ENCODE results near the gene CCNL2. TPM values are rescaled to one million over a fixed set of nuclear protein-coding genes. Genes with fewer than 3 reads are reported as not detected.

CCNL2 gene
- total and polyA plus RNA-seq, 2 experiments from 2014 or later: 115 to 146 TPM

DNA sequence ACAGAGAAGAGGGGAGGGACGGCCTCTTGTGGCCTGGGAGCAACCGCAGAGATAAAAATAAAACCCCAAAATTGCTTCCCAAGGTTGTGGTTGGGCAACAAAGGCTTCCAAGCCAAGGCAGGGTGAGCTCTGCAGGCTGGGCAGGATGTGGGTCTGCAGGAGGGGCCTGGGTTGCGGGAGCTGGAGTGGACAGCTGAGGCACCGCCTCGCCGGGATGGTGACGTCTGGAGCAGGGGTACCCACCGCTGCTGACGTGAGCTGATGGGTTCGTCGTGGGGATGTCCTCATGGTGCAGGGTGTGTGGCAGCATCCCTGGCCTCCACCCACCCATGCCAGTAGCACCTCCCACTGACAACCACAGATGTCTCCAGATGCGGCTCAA, 27.8 kb downstream of the CCNL2 start (continued):
- TF ChIP-seq, protein P1, sequence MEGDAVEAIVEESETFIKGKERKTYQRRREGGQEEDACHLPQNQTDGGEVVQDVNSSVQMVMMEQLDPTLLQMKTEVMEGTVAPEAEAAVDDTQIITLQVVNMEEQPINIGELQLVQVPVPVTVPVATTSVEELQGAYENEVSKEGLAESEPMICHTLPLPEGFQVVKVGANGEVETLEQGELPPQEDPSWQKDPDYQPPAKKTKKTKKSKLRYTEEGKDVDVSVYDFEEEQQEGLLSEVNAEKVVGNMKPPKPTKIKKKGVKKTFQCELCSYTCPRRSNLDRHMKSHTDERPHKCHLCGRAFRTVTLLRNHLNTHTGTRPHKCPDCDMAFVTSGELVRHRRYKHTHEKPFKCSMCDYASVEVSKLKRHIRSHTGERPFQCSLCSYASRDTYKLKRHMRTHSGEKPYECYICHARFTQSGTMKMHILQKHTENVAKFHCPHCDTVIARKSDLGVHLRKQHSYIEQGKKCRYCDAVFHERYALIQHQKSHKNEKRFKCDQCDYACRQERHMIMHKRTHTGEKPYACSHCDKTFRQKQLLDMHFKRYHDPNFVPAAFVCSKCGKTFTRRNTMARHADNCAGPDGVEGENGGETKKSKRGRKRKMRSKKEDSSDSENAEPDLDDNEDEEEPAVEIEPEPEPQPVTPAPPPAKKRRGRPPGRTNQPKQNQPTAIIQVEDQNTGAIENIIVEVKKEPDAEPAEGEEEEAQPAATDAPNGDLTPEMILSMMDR (conservative IDR thresholded peaks at IDR 0.05; ENCODE audit: low read depth in 2 of 2): no peak
- no peak for TF ChIP-seq EZH2phosphoT487 (IDR thresholded peaks at IDR 0.05; ENCODE audit: unreplicated experiment)
- no peak for TF ChIP-seq POLR2AphosphoS5 (IDR thresholded peaks at IDR 0.05; ENCODE audit: low read depth)
- TF ChIP-seq CREB1 (CRISPR knock-in tag; IDR thresholded peaks at IDR 0.05; ENCODE audit: low read depth): no peak
- TF ChIP-seq ZNF331 (CRISPR knock-in tag; IDR thresholded peaks at IDR 0.05; ENCODE audit: low read depth): no peak

DNA sequence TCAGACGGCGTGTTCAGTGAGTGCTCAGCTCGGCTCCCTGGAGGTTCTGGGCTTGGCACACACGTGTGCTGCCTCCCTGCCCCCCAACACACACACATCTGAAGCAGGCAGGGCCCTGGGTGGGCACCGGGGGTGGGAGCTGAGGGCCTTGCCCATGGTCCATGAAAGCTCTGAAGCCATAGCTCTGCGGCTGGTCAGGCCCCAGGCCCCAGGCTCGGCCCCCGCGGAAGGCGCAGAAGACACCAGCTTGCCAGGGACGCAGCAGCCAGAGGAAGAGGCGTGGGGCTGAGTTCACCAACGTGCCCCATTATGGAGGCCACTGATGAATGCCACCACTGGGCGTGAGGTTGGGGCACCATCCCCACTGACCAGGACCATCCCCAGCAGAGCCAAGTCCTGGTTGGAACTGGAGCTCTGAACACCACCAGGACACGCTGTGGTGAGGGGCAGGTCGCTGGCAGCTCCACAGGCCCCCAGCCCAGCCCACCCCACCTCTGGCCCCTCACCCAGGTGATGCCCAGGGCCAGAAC, 28.3 kb downstream of the CCNL2 start:
- H3K4me3 ChIP-seq: no peak overlapping the region
- Mint-ChIP-seq H3K27ac (no peak overlapping the region), H3K36me3 (ENCODE audit: low read depth) (peaks cover 9% of the 10 kb centered on the region; the same call in 2 of the 3 replicates), H3K4me3 (no peak overlapping the region), H3K27me3 (ENCODE audit: insufficient read depth, low read depth, poor library complexity) (peaks cover 8% of the 10 kb centered on the region), H3K4me1 (peaks cover 3% of the 10 kb centered on the region; the same call in 2 of the 3 replicates), H3K9me3 (no peaks in the 10 kb centered on the region; the same call in 1 of the 3 replicates)
- H3F3A ChIP-seq (replicated peaks; ENCODE audit: low read depth): peaks cover 22% of the 10 kb centered on the region
- H3K4me1 ChIP-seq (ENCODE audit: insufficient read depth): peaks cover 4% of the 10 kb centered on the region; the same call in 1 of the 2 replicates
- peaks cover 21% of the 10 kb centered on the region for H3K79me2 ChIP-seq (replicated peaks; ENCODE audit: insufficient read depth)
- H3K36me3 ChIP-seq (ENCODE audit: insufficient read depth): no peaks in the 10 kb centered on the region
- no peaks in the 10 kb centered on the region for H3K27me3 ChIP-seq (ENCODE audit: insufficient read depth)
- no peaks in the 10 kb centered on the region for H3K9me2 ChIP-seq (ENCODE audit: insufficient read depth)
- peaks cover 12% of the 10 kb centered on the region for H4K20me1 ChIP-seq (replicated peaks; ENCODE audit: insufficient read depth)
- no peak for DNase-seq (ENCODE audit: low spot score)
- no peak overlapping the region for H3K4me2 ChIP-seq
- H3K27ac ChIP-seq (ENCODE audit: low read depth): no peak overlapping the region
- ATAC-seq: no peak
- H2AFZ ChIP-seq: no peak overlapping the region
- TF ChIP-seq, protein P2, sequence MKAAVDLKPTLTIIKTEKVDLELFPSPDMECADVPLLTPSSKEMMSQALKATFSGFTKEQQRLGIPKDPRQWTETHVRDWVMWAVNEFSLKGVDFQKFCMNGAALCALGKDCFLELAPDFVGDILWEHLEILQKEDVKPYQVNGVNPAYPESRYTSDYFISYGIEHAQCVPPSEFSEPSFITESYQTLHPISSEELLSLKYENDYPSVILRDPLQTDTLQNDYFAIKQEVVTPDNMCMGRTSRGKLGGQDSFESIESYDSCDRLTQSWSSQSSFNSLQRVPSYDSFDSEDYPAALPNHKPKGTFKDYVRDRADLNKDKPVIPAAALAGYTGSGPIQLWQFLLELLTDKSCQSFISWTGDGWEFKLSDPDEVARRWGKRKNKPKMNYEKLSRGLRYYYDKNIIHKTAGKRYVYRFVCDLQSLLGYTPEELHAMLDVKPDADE (IDR thresholded peaks at IDR 0.05): no peak
- TF ChIP-seq EZH2phosphoT487 (IDR thresholded peaks at IDR 0.05; ENCODE audit: unreplicated experiment) (no peak), STAT1 (IDR thresholded peaks at IDR 0.05; ENCODE audit: unreplicated experiment) (no peak), ZNF114 (CRISPR knock-in tag; IDR thresholded peaks at IDR 0.05) (no peak), JUNB (IDR thresholded peaks at IDR 0.05; ENCODE audit: unreplicated experiment) (no peak), CREB1 (CRISPR knock-in tag; IDR thresholded peaks at IDR 0.05; ENCODE audit: low read depth) (no peak)
- TF ChIP-seq, protein P3, sequence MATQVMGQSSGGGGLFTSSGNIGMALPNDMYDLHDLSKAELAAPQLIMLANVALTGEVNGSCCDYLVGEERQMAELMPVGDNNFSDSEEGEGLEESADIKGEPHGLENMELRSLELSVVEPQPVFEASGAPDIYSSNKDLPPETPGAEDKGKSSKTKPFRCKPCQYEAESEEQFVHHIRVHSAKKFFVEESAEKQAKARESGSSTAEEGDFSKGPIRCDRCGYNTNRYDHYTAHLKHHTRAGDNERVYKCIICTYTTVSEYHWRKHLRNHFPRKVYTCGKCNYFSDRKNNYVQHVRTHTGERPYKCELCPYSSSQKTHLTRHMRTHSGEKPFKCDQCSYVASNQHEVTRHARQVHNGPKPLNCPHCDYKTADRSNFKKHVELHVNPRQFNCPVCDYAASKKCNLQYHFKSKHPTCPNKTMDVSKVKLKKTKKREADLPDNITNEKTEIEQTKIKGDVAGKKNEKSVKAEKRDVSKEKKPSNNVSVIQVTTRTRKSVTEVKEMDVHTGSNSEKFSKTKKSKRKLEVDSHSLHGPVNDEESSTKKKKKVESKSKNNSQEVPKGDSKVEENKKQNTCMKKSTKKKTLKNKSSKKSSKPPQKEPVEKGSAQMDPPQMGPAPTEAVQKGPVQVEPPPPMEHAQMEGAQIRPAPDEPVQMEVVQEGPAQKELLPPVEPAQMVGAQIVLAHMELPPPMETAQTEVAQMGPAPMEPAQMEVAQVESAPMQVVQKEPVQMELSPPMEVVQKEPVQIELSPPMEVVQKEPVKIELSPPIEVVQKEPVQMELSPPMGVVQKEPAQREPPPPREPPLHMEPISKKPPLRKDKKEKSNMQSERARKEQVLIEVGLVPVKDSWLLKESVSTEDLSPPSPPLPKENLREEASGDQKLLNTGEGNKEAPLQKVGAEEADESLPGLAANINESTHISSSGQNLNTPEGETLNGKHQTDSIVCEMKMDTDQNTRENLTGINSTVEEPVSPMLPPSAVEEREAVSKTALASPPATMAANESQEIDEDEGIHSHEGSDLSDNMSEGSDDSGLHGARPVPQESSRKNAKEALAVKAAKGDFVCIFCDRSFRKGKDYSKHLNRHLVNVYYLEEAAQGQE (IDR thresholded peaks at IDR 0.05; ENCODE audit: unreplicated experiment): no peak
- TF ChIP-seq, protein P4, sequence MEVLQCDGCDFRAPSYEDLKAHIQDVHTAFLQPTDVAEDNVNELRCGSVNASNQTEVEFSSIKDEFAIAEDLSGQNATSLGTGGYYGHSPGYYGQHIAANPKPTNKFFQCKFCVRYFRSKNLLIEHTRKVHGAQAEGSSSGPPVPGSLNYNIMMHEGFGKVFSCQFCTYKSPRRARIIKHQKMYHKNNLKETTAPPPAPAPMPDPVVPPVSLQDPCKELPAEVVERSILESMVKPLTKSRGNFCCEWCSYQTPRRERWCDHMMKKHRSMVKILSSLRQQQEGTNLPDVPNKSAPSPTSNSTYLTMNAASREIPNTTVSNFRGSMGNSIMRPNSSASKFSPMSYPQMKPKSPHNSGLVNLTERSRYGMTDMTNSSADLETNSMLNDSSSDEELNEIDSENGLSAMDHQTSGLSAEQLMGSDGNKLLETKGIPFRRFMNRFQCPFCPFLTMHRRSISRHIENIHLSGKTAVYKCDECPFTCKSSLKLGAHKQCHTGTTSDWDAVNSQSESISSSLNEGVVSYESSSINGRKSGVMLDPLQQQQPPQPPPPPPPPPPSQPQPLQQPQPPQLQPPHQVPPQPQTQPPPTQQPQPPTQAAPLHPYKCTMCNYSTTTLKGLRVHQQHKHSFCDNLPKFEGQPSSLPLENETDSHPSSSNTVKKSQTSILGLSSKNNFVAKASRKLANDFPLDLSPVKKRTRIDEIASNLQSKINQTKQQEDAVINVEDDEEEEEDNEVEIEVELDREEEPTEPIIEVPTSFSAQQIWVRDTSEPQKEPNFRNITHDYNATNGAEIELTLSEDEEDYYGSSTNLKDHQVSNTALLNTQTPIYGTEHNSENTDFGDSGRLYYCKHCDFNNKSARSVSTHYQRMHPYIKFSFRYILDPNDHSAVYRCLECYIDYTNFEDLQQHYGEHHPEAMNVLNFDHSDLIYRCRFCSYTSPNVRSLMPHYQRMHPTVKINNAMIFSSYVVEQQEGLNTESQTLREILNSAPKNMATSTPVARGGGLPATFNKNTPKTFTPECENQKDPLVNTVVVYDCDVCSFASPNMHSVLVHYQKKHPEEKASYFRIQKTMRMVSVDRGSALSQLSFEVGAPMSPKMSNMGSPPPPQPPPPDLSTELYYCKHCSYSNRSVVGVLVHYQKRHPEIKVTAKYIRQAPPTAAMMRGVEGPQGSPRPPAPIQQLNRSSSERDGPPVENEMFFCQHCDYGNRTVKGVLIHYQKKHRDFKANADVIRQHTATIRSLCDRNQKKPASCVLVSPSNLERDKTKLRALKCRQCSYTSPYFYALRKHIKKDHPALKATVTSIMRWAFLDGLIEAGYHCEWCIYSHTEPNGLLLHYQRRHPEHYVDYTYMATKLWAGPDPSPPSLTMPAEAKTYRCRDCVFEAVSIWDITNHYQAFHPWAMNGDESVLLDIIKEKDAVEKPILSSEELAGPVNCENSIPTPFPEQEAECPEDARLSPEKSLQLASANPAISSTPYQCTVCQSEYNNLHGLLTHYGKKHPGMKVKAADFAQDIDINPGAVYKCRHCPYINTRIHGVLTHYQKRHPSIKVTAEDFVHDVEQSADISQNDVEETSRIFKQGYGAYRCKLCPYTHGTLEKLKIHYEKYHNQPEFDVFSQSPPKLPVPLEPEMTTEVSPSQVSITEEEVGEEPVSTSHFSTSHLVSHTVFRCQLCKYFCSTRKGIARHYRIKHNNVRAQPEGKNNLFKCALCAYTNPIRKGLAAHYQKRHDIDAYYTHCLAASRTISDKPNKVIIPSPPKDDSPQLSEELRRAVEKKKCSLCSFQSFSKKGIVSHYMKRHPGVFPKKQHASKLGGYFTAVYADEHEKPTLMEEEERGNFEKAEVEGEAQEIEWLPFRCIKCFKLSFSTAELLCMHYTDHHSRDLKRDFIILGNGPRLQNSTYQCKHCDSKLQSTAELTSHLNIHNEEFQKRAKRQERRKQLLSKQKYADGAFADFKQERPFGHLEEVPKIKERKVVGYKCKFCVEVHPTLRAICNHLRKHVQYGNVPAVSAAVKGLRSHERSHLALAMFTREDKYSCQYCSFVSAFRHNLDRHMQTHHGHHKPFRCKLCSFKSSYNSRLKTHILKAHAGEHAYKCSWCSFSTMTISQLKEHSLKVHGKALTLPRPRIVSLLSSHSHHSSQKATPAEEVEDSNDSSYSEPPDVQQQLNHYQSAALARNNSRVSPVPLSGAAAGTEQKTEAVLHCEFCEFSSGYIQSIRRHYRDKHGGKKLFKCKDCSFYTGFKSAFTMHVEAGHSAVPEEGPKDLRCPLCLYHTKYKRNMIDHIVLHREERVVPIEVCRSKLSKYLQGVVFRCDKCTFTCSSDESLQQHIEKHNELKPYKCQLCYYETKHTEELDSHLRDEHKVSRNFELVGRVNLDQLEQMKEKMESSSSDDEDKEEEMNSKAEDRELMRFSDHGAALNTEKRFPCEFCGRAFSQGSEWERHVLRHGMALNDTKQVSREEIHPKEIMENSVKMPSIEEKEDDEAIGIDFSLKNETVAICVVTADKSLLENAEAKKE (CRISPR knock-in tag; IDR thresholded peaks at IDR 0.05): no peak
